Loucy (cell line): ENCODE measurements around the gene HSPBP1.

Source experiments
- EZH2phosphoT487 ChIP-seq: fragments of 200-600 bp; IDR thresholded peaks from 2 replicates; pipeline ENCODE4 v1.6.1; 2018; ENCODE audit warnings: antibody characterized with exemption, mild to moderate bottlenecking, moderate library complexity, borderline replicate concordance
- TF ChIP-seq, protein P1 (sequence below): fragments of 200-600 bp; sonication (generic); conservative IDR thresholded peaks from 2 replicates; pipeline ENCODE4 v1.5.1; 2014; ENCODE audit warnings: mild to moderate bottlenecking, antibody characterized with exemption, low read length

DNA sequence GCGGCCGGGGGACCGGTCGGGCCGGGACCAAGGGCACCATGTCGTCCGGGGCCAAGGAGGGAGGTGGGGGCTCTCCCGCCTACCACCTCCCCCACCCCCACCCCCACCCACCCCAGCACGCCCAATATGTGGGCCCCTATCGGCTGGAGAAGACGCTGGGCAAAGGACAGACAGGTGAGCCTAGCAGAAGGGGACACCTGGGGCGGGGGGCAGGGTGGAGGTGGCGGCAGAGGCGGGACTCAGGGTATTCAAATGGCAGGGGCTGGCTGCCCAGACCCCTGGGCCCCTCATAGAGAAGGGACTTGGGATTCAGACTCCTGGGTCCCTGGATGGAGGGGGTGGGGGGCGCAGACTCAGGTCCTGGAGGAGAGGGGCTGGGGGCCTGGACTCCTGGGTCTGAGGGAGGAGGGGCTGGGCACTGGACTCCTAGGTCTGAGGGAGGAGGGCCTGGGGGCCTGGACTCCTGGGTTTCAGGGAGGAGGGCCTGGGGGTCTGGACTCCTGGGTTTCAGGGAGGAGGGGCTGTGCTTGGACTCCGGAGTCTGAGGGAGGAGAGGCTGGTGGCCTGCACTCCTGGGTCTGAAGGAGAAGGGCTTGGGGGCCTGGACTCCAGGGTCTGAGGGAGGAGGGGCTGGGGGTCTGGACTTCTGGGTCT, 4.6 kb upstream of the HSPBP1 start:
- TF ChIP-seq, protein P1, sequence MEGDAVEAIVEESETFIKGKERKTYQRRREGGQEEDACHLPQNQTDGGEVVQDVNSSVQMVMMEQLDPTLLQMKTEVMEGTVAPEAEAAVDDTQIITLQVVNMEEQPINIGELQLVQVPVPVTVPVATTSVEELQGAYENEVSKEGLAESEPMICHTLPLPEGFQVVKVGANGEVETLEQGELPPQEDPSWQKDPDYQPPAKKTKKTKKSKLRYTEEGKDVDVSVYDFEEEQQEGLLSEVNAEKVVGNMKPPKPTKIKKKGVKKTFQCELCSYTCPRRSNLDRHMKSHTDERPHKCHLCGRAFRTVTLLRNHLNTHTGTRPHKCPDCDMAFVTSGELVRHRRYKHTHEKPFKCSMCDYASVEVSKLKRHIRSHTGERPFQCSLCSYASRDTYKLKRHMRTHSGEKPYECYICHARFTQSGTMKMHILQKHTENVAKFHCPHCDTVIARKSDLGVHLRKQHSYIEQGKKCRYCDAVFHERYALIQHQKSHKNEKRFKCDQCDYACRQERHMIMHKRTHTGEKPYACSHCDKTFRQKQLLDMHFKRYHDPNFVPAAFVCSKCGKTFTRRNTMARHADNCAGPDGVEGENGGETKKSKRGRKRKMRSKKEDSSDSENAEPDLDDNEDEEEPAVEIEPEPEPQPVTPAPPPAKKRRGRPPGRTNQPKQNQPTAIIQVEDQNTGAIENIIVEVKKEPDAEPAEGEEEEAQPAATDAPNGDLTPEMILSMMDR, result no peak
- TF ChIP-seq EZH2phosphoT487, result no peak
